HG03103 (cell line): Measurements from ENCODE around the gene ASTN2.

Experiments
- ATAC-seq: cut with Tn5 transposase; IDR thresholded peaks from one replicate; pipeline ENCODE4 v1.9.1; 2021; ENCODE audit warnings: low read depth; ENCODE audit not compliant: unreplicated experiment

Gene ASTN2

DNA sequence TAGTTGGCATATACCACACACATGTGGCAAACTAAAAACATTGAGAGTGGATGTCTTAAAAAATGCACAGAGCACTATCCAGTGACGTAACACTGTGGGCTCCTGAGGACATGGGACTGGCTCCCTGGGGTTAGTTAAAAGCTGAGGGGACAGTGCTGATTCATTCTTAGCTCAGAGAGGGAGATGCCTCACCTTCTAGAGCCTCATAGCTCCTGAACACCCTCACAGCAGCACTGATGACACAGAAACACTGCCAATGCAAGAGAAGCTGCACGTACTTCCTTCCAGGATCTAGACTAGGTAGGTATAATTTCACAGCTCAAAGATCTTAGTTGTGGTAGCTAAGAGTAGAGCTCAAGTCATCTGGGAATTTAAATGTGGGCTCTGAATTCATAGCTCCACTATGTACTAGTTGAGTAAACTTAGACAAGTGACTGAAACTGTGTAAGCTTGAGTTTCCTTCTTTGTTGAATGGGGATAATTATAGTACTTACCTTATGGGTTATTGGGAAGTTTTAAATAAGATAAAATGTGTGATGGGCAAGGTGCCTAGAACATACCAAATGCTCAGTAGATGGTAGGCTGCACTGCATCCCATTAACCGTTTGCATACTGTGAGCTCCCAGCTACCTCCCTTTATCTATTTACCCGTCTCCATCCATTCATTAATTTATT lies 279.9 kb downstream of the ASTN2 start:
- no peak for ATAC-seq

DNA sequence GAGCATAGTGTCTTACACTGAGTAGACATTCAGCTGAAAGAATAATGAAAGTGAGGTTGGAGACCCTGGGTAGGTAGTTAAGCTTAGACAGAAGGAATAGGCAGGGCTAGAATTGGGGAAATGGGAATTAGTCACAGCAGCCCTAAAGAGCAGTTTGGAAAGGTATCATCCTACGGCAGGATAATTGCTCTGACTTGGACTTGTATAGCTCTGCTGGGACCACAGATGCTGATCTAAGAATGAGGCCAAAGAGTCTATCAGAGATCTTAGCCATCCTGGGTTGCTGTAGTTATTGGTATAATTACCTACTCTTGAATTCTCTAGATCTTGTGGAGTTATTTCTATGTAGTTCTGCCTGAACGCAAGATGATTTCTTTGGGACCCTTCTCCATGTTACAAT lies 288.0 kb downstream of the ASTN2 start:
- no peak for ATAC-seq

DNA sequence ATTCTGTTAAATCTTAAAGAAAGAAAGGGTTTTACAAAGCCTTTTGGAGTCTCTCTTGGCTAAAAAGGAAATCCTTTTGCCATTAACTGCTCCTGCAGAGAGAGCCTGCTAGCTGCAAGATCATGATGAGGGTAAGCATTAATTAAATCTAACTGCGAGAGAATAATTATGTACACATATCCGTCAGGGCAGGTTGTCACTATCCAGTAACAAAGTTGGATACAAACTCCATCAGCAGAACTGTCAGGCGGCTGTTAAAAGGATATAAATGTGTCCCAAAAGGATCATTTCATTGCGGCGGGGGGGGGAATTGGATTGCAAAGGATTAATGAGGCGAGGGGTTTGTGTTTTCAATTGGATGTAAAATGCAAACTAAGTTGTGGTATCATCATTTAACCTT lies 289.3 kb downstream of the ASTN2 start:
- no peak for ATAC-seq

DNA sequence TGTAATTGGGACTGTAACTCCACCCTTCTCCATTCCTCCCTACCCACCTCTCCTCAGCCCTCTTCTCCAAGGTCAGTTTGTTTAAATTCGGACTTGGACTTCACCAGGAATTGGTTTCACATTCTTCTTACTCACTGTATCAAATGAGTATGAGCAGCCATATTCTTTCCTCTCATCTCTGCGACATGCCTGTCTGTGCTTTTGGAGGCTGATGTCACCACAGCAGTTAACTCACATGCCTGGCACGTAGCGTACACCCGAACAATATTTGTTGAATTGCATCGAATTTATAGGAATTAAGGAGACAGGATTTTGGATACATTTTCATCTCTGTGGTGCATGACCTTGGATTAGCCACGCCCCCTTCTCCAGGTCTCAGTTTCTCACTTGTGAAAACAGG lies 291.1 kb downstream of the ASTN2 start:
- no peak for ATAC-seq

- no peak for ATAC-seq
Measured at GRCh38 chr9:117122953-117123352, 291.9 kb downstream of the ASTN2 start.

- ATAC-seq = no peak
Measured at GRCh38 chr9:117122102-117122501, 292.8 kb downstream of the ASTN2 start.

GRCh38 chr9:117121316-117121715 lies 293.5 kb downstream of the ASTN2 start:
- no peak for ATAC-seq

DNA sequence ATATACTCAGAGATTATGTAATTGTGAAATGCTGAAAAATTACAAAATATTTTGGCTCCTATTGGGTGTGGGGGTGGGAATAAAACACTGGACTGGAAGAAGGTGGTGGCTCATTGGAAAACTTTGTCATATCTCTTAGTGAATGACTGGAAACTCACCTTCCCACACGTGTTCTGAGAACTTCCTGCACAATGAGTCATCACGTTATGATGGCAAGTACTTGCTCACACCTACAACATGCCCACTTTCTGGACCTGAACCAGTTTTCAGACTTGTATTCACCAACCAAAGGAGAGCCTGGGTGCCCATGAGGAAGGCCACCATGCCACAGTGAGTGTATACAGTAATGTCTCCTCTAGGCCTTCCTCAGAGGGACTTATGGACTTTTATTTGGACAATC lies 294.8 kb downstream of the ASTN2 start:
- ATAC-seq = no peak

DNA sequence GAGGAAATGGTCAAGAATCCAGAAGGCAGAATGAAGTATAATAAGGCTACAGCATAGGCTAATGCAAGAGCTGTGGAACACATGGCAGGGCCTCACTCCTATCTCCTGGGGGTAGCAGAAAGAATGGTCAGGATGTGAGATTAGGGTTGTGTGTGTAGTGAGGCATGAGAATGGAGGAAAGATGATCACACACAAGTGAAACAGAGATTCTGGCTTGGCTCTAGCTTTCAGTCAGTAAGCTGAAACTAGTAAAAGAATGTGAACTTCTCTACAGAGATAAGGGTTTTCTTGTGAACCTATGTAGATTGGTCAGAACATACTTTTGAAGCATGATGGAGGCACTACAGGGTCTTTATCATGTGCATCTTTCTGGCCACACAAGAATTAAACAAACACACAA lies 298.8 kb downstream of the ASTN2 start:
- ATAC-seq = peak; percentile 91

DNA sequence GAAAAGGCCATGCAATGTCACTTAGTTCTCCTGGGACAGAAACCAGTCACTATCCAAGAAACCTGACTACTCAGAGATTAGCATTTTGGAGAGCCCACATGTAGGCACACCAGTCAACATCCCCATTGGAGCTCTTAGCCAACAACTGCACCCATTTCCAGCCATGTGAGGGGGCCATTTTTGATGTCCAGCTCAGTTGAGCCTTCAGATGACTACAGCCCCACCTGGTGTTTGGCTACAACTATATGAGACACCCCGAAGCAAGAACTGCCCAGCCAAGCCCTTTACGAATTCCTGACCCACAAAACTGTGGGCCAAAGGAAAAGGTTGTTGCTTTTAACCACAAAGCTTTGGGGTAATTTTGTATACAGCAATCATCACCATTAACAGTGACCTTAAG lies 300.1 kb downstream of the ASTN2 start:
- ATAC-seq = no peak

DNA sequence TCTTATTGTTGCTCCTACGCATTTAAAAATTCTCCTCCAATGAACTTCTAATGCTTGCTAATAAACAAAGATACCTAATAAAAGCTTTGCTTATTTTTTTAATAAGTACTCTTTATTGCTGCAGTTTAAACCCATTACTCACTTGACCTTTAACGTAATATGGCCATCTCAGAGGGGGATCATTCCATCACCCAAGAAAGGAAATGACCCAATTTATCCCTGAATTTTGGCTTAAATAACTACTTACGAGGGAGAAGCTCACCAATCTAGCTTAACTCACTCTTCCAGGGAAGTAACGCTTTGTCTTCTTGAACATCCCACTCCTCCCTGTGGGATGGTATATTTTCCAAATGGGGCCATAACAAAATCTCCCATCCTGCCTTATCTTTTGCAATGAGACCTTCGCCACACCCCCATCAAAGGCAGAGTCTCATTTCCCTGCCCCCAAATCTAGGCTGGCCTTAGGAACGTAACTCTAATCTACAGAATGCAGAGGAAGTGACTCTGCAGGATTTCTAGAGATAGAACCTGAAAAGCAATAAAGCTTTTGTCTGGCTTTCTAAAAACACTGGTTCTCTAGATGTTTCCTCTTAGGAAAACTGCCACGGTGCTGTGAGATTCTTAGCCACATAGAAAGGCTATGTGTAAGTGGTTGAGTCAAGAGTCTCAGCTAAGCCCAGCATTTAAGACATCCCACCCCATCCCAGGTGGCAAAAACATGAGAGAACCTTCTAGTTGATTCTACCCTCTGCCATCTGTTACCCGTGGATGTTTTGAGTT lies 310.0 kb downstream of the ASTN2 start:
- no peak for ATAC-seq

GRCh38 chr9:117104206-117104605 lies 310.7 kb downstream of the ASTN2 start:
- ATAC-seq = no peak

DNA sequence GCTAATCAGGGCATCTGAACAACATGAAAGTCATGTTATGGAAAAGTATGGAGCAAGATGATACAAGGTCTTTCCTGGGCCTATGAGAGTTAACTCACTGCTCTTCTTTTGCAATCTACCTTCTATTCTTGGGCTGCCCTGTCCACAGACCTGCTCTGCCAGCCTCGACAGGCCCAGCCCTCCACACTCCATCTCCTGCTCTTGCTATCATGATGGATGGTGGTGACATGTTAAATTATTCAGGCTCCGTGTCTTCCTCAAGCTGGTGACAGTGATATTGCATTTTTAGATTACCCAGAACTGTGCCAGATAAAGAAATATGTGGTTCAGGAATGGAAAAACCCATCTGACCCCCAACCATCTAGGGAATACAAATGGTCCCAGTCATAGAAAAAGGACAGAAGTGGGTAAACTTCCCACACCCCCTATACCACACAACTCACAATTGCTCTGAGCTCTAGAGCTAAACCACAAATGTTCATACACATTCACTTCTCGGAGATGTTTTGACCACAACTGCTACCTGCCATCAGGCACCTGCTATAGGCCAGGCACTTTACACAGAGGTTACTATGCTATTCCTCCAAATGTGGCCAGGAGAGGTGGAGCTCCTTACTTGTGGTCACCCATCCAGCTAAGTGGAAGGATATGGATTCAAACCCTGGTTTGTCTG lies 311.3 kb downstream of the ASTN2 start:
- no peak for ATAC-seq

DNA sequence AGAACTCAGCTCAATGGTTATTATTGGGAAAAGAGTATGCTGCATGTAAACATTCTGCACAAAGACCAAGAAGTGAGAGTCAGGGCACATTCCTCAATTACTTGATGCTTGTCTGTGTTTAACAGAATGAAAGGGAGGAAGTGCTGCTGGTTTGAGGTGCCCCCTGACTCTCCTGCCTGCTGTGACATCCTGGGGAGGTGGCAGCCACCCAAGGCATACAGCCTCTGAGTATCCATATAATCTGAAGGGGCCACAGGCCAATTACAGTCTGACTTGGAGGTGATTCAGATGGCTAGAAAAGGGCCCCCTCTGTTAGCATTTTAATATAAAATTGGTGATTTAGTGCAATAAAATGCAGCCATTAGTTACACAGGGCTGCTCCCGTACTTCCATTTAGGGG lies 313.8 kb downstream of the ASTN2 start:
- no peak for ATAC-seq

DNA sequence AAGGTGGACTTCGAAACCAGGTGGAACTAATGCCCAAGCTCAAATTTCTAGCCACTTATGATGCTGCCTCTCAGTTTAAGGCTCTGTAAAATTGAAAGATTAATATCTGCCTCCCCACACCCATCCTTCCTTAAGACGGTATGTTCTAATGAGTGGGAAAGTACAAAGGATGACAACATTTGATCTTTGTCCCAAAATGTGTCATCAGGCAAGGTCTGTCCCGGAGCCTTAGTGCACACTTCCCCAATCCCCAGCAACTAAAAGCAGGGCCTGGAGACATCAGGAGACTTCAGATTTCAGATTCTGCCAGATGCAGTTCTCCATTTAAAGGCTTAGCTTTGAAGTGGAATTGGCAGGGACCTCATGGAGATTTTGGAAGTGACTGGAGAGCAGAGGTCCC lies 316.5 kb downstream of the ASTN2 start:
- ATAC-seq = no peak

GRCh38 chr9:117097761-117098160 lies 317.1 kb downstream of the ASTN2 start:
- ATAC-seq = no peak

DNA sequence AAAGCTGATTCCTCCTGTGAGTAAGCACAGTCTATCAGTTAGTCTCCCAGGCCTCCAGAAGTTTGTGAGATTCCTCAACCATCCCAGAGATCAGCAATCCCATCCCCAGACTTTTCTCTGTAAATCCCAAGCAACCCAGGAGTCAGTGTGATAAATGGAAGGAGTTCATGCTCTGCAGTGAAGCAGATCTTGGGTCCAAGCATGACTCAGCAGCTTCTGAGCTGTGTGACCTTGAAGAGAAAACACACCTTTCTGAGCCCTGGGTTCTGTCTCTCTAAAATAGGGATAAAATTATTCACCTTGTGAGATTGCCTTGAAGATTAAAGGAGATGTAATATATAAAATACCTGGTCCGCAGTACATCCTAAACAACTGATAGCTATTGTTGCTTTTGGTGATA lies 318.7 kb downstream of the ASTN2 start:
- ATAC-seq = no peak

- no peak for ATAC-seq
Measured at GRCh38 chr9:117095081-117095480, 319.8 kb downstream of the ASTN2 start.

- ATAC-seq = no peak
Measured at GRCh38 chr9:117093891-117094844, 320.7 kb downstream of the ASTN2 start.

DNA sequence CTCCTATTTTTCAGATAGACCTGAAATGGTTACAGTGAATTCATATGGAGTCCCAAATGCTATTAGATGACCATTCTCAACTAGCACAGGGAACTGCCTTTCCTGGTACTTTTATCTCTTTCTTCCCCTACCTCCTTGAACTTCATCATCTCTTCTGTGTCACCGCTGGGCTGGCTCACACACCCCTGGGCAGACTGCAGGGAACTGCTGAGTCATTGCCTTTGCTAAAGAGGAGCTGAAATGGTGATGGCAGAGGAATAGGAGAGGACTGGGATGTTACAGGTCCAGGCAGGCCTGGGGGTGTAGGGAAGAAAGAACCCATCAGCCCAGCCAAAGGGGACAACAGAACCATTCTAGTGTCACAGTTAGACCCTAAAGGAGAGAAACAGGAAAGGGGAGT lies 322.3 kb downstream of the ASTN2 start:
- ATAC-seq = no peak

- ATAC-seq = no peak
Measured at GRCh38 chr9:117091529-117091928, 323.3 kb downstream of the ASTN2 start.
